ENCODE data around the gene CFAP43. TPM values are rescaled to one million over a fixed set of nuclear protein-coding genes. Genes with fewer than 3 reads are reported as not detected.

The CFAP43 gene
- total RNA-seq, 1 donor from 2014 or later = 0.26 TPM

DNA sequence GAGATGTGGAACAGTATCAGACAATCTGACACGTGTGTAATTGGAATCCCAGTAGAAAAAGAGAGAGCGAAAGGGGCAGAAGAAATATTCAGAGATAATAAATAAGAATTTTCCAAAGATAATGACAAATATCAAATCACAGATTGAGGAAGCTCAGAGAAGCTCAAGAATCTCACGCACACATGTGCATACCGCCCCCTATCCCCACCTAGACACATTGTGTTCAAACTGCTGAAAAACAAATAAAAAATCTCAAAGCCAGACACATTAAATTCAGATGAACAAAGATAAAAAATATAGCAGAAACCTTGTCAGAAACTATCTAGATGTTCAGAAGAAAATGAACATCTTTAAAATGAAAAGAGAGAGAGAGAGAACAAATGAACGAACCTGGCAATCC is 92.9 kb downstream of the CFAP43 start:
- FAIRE-seq (no peak), DNase-seq (ENCODE audit: low read depth) (no peak)
- TF ChIP-seq, protein P1, sequence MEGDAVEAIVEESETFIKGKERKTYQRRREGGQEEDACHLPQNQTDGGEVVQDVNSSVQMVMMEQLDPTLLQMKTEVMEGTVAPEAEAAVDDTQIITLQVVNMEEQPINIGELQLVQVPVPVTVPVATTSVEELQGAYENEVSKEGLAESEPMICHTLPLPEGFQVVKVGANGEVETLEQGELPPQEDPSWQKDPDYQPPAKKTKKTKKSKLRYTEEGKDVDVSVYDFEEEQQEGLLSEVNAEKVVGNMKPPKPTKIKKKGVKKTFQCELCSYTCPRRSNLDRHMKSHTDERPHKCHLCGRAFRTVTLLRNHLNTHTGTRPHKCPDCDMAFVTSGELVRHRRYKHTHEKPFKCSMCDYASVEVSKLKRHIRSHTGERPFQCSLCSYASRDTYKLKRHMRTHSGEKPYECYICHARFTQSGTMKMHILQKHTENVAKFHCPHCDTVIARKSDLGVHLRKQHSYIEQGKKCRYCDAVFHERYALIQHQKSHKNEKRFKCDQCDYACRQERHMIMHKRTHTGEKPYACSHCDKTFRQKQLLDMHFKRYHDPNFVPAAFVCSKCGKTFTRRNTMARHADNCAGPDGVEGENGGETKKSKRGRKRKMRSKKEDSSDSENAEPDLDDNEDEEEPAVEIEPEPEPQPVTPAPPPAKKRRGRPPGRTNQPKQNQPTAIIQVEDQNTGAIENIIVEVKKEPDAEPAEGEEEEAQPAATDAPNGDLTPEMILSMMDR (IDR thresholded peaks at IDR 0.05; ENCODE audit: insufficient read depth, low read length, severe bottlenecking) = no peak
- Histone ChIP-seq H3K27me3 (ENCODE audit: control insufficient read depth, insufficient read depth, low read length) (no peaks in the 10 kb centered on the region), H3K36me3 (ENCODE audit: control insufficient read depth, insufficient read depth, low read length) (no peaks in the 10 kb centered on the region), H3K4me3 (ENCODE audit: low read depth, low read length) (no peak overlapping the region)

GRCh38 chr10:104138131-104138530 is 94.0 kb downstream of the CFAP43 start:
- H3K36me3 ChIP-seq (ENCODE audit: control insufficient read depth, insufficient read depth, low read length) = no peaks in the 10 kb centered on the region
- TF ChIP-seq, protein P1 (IDR thresholded peaks at IDR 0.05; ENCODE audit: insufficient read depth, low read length, severe bottlenecking) = no peak
- H3K4me3 ChIP-seq (ENCODE audit: low read depth, low read length) = no peak overlapping the region
- no peak for DNase-seq (ENCODE audit: low read depth)
- no peak for FAIRE-seq
- H3K27me3 ChIP-seq (ENCODE audit: control insufficient read depth, insufficient read depth, low read length) = no peaks in the 10 kb centered on the region

DNA sequence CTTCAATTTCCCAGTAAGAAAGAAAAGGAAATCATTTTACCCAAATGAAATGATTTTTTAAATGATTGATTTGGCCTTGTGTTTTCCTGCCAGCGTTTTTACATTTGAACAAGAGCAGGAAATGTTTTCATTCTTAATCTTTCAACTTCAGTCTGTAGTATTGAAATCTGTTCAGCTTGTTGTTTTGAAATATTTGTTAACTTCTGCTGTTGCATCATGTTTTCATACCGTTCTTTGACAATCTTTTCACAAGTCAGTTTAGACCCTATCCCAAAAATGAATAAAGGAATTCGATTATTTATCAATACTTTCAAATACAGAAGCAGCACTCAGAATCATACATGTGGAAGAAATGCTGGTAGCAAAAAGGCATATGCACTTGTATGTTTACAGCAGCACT is 102.1 kb downstream of the CFAP43 start:
- H3K4me3 ChIP-seq (ENCODE audit: low read depth, low read length) = no peak overlapping the region
- DNase-seq (ENCODE audit: low read depth) (no peak), FAIRE-seq (no peak)
- TF ChIP-seq, protein P1 (IDR thresholded peaks at IDR 0.05; ENCODE audit: insufficient read depth, low read length, severe bottlenecking) = no peak
- no peaks in the 10 kb centered on the region for H3K36me3 ChIP-seq (ENCODE audit: control insufficient read depth, insufficient read depth, low read length)
- no peaks in the 10 kb centered on the region for H3K27me3 ChIP-seq (ENCODE audit: control insufficient read depth, insufficient read depth, low read length)

DNA sequence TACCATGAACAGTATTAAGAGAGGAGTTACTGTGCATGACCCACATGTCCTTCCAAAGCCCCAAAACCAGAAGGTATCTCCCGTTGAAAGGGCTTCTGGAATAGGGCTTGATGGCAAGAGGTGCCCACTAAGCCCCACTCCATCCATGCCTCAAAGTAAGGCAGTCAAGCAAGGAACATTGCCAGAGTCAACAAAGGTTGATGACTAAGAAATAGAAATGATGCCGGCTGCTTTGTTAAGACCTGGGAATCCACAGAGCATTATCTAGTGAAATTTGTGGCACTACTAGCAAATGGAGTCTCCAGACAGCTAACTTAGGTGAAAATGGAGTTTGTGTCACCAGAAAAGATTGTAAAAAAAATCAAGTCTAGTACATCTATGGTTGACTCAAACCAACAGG is 104.0 kb downstream of the CFAP43 start:
- DNase-seq (ENCODE audit: low read depth) = peak; percentile 71
- Histone ChIP-seq H3K27me3 (ENCODE audit: control insufficient read depth, insufficient read depth, low read length) (no peaks in the 10 kb centered on the region), H3K36me3 (ENCODE audit: control insufficient read depth, insufficient read depth, low read length) (no peaks in the 10 kb centered on the region), H3K4me3 (ENCODE audit: low read depth, low read length) (no peak overlapping the region)
- no peak for FAIRE-seq
- TF ChIP-seq, protein P1 (IDR thresholded peaks at IDR 0.05; ENCODE audit: insufficient read depth, low read length, severe bottlenecking) = no peak

- FAIRE-seq (no peak), DNase-seq (ENCODE audit: low read depth) (no peak)
- Histone ChIP-seq H3K27me3 (ENCODE audit: control insufficient read depth, insufficient read depth, low read length) (no peaks in the 10 kb centered on the region), H3K36me3 (ENCODE audit: control insufficient read depth, insufficient read depth, low read length) (no peaks in the 10 kb centered on the region), H3K4me3 (ENCODE audit: low read depth, low read length) (no peak overlapping the region)
- TF ChIP-seq, protein P1 (IDR thresholded peaks at IDR 0.05; ENCODE audit: insufficient read depth, low read length, severe bottlenecking) = peak; percentile 20
These were observed 104.8 kb downstream of the CFAP43 start for GRCh38 chr10:104127411-104127810.

DNA sequence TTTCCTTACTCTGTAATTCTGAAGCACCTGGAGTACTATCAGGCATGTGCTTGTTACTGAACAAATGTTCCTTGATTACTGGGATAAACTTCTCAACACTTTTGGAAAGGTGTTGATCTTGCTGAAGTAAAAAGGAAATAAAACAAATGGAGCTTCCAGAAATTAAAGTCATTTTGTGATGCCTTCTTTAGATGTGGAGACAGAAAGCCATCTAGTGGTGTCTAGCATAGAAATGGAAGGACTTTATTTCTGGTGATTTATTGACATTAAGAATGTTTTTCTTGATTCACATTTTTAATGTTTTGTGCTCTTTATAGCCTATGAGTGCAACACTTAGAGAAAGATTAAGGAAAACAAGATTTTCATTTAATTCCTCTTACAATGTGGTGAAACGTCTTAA is 108.8 kb downstream of the CFAP43 start:
- H3K36me3 ChIP-seq (ENCODE audit: control insufficient read depth, insufficient read depth, low read length) = no peaks in the 10 kb centered on the region
- H3K27me3 ChIP-seq (ENCODE audit: control insufficient read depth, insufficient read depth, low read length) = no peaks in the 10 kb centered on the region
- H3K4me3 ChIP-seq (ENCODE audit: low read depth, low read length) = no peak overlapping the region
- DNase-seq (ENCODE audit: low read depth) (peak; percentile 50), FAIRE-seq (no peak)
- TF ChIP-seq, protein P1 (IDR thresholded peaks at IDR 0.05; ENCODE audit: insufficient read depth, low read length, severe bottlenecking) = peak; percentile 20
